Gastroesophageal sphincter (tissue), 4 donors: Measurements from ENCODE around the gene CNP. TPM values are rescaled to one million over a fixed set of nuclear protein-coding genes. Genes with fewer than 3 reads are reported as not detected.

Source experiments
- ATAC-seq: fragments of 150-250 bp; one replicate; pipeline ENCODE4 v1.9.1; 2016; ENCODE audit warnings: mild to moderate bottlenecking, moderate library complexity
- H3K27ac ChIP-seq, 4 donors: fragments of 200-600 bp; sonication (generic) in 3 of 4; 1 replicate in 3 of 4; 2 replicates in 1 of 4; pipeline ENCODE4 v1.5.1; 2016 to 2019
- H3K27me3 ChIP-seq: fragments of 200-600 bp; sonication (generic); one replicate; pipeline ENCODE4 v1.5.1; 2019
- H3K36me3 ChIP-seq, 2 donors: fragments of 200-600 bp; sonication (generic); one replicate each; pipeline ENCODE4 v1.5.1; 2019; ENCODE audit warnings: control low read depth in 1 of 2
- H3K4me1 ChIP-seq, 3 donors: fragments of 200-600 bp; sonication (generic); 1 replicate in 2 of 3; 2 replicates in 1 of 3; pipeline ENCODE4 v1.5.1; 2016 to 2019; ENCODE audit warnings: control low read depth in 2 of 3
- H3K4me3 ChIP-seq, 2 donors: fragments of 200-600 bp; sonication (generic); one replicate each; pipeline ENCODE4 v1.5.1; 2019; ENCODE audit warnings: mild to moderate bottlenecking in 1 of 2, moderate library complexity in 1 of 2
- H3K9me3 ChIP-seq, 3 donors: fragments of 200-600 bp; sonication (generic); one replicate each; pipeline ENCODE4 v1.5.1; 2017 to 2019; ENCODE audit warnings: control low read depth in 2 of 3
- EP300 ChIP-seq: sonication (generic); formaldehyde crosslinking; IDR thresholded peaks from one replicate; pipeline ENCODE4 v1.6.1; 2017; ENCODE audit warnings: antibody characterized with exemption, mild to moderate bottlenecking
- POLR2A ChIP-seq, 2 donors: fragments of 450-650 bp; IDR thresholded peaks; one replicate each; pipeline ENCODE4 v1.6.1; 2017; ENCODE audit warnings: antibody characterized with exemption in 2 of 2, mild to moderate bottlenecking in 2 of 2, moderate library complexity in 1 of 2
- POLR2AphosphoS5 ChIP-seq: sonication (generic); formaldehyde crosslinking; IDR thresholded peaks from one replicate; pipeline ENCODE4 v1.6.1; 2017; ENCODE audit warnings: antibody characterized with exemption
- WGBS, 2 donors: methylation state at CpG; one replicate each; pipeline ENCODE4 v1.1.5; 2018; ENCODE audit warnings: low coverage in 1 of 2; 5-methylcytosine and 5-hydroxymethylcytosine counted together
- total RNA-seq, 4 donors: library from RNA; depleted of rRNA; stranded (reverse); fragments of >200 nt; gene quantifications; one replicate each; pipeline ENCODE4 v1.1.0, GENCODE V29; 2016
- TF ChIP-seq, protein P1 (sequence below), 4 experiments: fragments of 200-600 bp in 2 of 4; fragments of 450-650 bp in 2 of 4; sonication (generic) in 1 of 4; IDR thresholded peaks; one replicate each; pipeline ENCODE4 v1.5.1; 2017 to 2019; ENCODE audit warnings: antibody characterized with exemption in 4 of 4, mild to moderate bottlenecking in 2 of 4, moderate library complexity in 2 of 4

Gene CNP
- total RNA-seq, 4 donors from 2014 or later, result 56.7 to 97.9 (median 64.7) TPM

DNA sequence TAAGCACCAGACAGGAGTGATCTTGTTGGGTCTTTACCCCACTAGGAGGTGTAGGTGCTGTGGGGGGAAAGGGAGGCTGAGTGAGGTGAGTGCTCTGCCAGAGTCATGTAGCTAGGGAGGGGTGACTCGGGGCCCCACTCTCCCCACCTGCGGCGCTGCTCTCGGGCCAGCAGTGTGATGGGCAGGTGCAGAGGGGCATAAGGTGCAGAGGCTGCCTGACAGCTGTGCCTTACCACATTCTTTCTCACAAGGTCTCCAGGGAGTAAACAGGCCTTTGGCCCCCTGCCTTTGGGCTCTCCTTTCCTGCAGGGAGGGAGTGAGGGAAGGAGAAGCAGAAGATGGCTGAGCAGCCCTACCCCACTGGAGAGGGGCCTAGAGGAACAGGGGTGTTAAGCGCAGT lies 4.5 kb upstream of the CNP start:
- H3K27me3 ChIP-seq, result no peaks in the 10 kb centered on the region
- H3K9me3 ChIP-seq, result no peaks in the 10 kb centered on the region
- ATAC-seq, result no peak
- H3K4me3 ChIP-seq, result no peak overlapping the region
- H3K4me1 ChIP-seq, result peaks cover 0 to 24% (median 6%) of the 10 kb centered on the region in 3 donors
- TF ChIP-seq EP300, result no peak
- TF ChIP-seq POLR2A (IDR thresholded peaks at IDR 0.05), result no peak
- no peak for TF ChIP-seq POLR2AphosphoS5
- TF ChIP-seq, protein P1, sequence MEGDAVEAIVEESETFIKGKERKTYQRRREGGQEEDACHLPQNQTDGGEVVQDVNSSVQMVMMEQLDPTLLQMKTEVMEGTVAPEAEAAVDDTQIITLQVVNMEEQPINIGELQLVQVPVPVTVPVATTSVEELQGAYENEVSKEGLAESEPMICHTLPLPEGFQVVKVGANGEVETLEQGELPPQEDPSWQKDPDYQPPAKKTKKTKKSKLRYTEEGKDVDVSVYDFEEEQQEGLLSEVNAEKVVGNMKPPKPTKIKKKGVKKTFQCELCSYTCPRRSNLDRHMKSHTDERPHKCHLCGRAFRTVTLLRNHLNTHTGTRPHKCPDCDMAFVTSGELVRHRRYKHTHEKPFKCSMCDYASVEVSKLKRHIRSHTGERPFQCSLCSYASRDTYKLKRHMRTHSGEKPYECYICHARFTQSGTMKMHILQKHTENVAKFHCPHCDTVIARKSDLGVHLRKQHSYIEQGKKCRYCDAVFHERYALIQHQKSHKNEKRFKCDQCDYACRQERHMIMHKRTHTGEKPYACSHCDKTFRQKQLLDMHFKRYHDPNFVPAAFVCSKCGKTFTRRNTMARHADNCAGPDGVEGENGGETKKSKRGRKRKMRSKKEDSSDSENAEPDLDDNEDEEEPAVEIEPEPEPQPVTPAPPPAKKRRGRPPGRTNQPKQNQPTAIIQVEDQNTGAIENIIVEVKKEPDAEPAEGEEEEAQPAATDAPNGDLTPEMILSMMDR (IDR thresholded peaks at IDR 0.05), result no peak
- WGBS, 2 donors, result 66 to 80% methylated on average over 2 to 5 of the region's 5 CpGs
- no peaks in the 10 kb centered on the region for H3K36me3 ChIP-seq
- no peak overlapping the region for H3K27ac ChIP-seq

DNA sequence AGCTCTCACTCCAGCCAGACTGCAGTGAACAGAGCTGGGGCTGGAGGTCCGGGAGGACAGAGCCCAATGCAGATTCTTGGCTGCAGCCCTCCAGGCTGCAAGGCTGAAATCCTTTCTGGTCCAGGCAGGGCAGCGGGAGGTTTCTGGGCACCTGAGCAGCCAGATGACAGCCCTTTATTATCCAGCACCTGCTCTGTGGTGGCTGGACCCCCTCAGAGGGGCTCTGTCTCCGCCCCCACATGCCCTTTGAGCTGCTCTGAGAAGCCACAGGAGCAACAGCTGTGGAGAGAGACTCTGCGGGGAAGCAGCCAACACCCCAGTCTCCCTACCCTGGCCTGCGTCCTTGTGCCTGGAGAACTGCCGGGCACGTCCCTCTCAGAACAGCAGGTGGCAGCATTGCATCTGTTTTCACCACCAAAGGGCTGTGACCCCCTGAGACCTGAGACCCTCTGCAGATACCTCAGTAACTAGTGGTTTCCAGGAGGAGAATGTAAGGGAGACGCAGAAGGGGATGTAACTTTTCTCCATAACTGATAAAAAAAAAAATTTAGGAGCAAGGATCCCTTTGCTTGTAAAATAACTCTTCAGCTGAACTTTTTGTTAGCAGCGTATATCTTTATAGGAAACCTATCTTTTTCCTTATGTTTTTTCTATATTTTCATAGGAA lies 3.7 kb upstream of the CNP start:
- no peaks in the 10 kb centered on the region for H3K9me3 ChIP-seq
- H3K4me3 ChIP-seq, result no peak overlapping the region
- peak; percentile 26 for ATAC-seq
- H3K4me1 ChIP-seq, result peaks cover 0 to 32% (median 13%) of the 10 kb centered on the region in 3 donors
- TF ChIP-seq POLR2A (IDR thresholded peaks at IDR 0.05), result no peak
- TF ChIP-seq, protein P1 (IDR thresholded peaks at IDR 0.05), result peak in 3 of 4 experiments; percentile 81 to 92 (median 82)
- WGBS, 2 donors, result 45 to 56% methylated on average over 2 of the region's 9 CpGs
- peaks cover 0 to 1% of the 10 kb centered on the region in 2 donors for H3K36me3 ChIP-seq
- H3K27me3 ChIP-seq, result no peaks in the 10 kb centered on the region
- H3K27ac ChIP-seq, result peak overlapping the region in 1 of 4 donors; percentile 24

DNA sequence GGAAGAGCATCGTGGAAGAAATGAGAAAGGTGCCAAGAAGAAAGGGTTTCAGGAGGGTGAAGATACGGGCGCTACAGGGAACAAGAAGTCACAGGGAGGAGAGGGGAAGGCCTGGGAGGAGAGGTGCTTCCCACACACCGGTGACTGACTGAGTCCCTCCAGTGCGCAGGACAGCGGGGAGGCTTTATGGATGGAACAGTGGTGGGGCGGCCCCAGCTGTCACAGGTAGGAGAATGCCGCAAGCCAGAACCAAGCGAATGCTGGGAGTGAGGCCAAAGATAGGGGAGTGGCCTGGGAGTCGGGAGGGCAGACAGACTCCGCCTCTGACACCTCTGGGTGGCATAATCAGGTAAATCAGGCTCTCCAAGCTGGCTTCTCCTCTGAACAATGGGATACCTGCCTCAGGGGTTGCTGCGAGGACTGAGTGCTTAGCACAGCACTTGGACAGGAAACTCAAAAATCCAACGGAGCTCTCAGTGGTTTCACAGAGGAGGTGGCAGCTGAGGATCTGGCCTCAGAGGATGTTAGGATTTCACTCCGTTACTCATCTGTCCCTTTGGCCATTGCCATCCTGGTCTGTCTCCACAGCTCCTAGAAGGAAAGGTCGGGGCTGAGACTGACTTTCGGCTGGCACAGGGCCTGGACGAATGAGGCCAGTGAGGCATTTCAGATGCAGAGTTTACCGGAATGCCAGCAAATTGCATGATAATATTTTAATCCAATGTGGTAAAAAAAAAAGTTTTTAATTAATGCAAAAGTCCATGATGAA lies 717 bp upstream of the CNP start:
- Histone ChIP-seq H3K4me3 (peak overlapping the region; percentile 78 to 81), H3K27ac (peak overlapping the region; percentile 79 to 92 (median 89)), H3K27me3 (no peaks in the 10 kb centered on the region), H3K36me3 (peaks cover 0 to 30% of the 10 kb centered on the region in 2 donors), H3K4me1 (peaks cover 0 to 62% (median 20%) of the 10 kb centered on the region in 3 donors), H3K9me3 (no peaks in the 10 kb centered on the region)
- ATAC-seq, result peak; percentile 40
- WGBS, 2 donors, result 8 to 9% methylated on average over 14 to 15 of the region's 18 CpGs
- TF ChIP-seq POLR2A (IDR thresholded peaks at IDR 0.05), result no peak

DNA sequence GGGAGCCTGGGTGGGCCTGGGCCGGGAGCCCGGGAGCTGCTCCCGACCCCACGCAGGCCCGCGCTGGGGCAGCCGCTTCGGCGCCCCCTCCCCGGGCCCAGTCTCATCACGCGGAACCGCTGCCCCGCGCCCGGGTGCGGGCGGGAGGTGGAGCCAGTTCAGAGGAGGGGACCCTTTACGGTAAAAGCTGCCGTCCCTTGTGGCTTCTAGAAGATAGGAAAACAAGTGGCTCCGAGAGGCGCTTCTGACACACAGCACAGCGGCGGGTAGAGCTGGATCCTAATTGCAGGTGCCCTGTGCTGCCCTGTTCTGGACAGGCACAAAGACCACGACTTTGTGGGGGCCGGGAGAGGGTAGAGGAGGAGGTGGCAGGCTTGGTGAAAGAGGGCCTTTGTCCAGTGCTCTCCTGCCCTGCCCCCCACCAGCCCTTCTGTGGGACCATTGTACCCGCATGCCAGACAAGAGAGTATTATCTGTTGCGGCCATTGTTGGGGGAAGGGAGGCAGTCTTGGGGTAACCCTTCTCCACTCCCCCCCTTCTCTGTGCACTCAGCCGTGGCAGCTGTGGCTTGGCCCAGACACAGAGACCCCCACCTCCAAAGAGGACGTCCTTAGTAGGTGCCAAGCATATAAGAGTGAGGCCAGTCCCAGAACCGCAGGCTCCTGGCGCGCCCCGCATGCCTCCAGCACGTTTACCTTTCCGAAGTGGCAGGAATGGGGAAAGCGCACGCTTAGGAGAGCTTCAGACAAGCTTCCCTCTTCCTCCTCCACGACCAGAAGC lies 736 bp downstream of the CNP start:
- Histone ChIP-seq H3K9me3 (no peaks in the 10 kb centered on the region), H3K27me3 (no peaks in the 10 kb centered on the region), H3K4me3 (peak overlapping the region; percentile 78 to 81), H3K4me1 (peaks cover 0 to 73% (median 20%) of the 10 kb centered on the region in 3 donors), H3K36me3 (peaks cover 0 to 45% of the 10 kb centered on the region in 2 donors), H3K27ac (peak overlapping the region; percentile 68 to 92 (median 89))
- TF ChIP-seq EP300, result no peak
- no peak for TF ChIP-seq POLR2AphosphoS5
- peak; percentile 2 for ATAC-seq
- WGBS, 2 donors, result 0 to 70% methylated on average over 2 to 4 of the region's 39 CpGs

DNA sequence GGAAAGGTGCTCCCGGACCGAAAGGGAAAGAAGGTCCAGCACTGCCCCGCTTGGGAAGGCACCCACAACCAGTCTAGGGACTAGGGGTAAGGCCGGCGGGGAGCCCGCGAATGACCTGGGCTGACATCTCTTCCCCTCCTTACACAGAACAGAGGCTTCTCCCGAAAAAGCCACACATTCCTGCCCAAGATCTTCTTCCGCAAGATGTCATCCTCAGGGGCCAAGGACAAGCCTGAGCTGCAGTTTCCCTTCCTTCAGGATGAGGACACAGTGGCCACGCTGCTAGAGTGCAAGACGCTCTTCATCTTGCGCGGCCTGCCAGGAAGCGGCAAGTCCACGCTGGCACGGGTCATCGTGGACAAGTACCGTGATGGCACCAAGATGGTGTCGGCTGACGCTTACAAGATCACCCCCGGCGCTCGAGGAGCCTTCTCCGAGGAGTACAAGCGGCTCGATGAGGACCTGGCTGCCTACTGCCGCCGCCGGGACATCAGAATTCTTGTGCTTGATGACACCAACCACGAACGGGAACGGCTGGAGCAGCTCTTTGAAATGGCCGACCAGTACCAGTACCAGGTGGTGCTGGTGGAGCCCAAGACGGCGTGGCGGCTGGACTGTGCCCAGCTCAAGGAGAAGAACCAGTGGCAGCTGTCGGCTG lies 1.5 kb downstream of the CNP start:
- no peak for ATAC-seq
- H3K4me3 ChIP-seq, result peak overlapping the region in 1 of 2 donors; percentile 81
- H3K27me3 ChIP-seq, result no peaks in the 10 kb centered on the region
- TF ChIP-seq, protein P1 (IDR thresholded peaks at IDR 0.05), result no peak
- TF ChIP-seq POLR2AphosphoS5, result no peak
- TF ChIP-seq EP300, result no peak
- no peak for TF ChIP-seq POLR2A (IDR thresholded peaks at IDR 0.05)
- peaks cover 0 to 73% (median 20%) of the 10 kb centered on the region in 3 donors for H3K4me1 ChIP-seq
- peaks cover 0 to 52% of the 10 kb centered on the region in 2 donors for H3K36me3 ChIP-seq
- H3K27ac ChIP-seq, result peak overlapping the region in 3 of 4 donors; percentile 86 to 92 (median 92)
- WGBS, 2 donors, result 80% methylated on average over 1 of the region's 37 CpGs; no CpG with 5 or more reads in 1 of the 2 donors
- no peaks in the 10 kb centered on the region for H3K9me3 ChIP-seq
